Measurements from ENCODE around the gene CR1.

DNA sequence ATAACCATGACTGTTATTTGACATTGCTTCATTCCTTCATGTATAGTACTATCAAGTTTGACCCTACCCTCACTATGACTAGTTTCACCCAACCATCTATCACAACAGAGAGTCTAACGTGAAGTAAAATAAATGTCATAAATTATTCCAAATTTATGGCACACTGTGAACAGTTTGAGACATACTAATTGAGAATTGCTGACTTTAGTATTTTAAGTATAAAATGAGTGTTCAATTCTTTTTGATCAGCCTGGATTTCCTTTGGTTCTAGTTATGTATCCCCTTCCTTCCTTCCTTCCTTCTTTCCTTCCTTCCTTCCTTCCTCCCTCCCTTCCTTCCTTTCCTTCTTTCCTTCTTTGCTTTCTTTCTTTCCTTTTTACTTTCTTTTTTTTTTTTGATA lies 14.5 kb downstream of the CR1 start:
- no peak for TF ChIP-seq CTCF (IDR thresholded peaks at IDR 0.05)
- TF ChIP-seq POLR2A (IDR thresholded peaks at IDR 0.05): no peak

Data from ovary (tissue), 3 donors.